GM21737 (cell line): ENCODE results near the gene PRTG.
"Not testable (repeated sequence)": the region's sequence is repeated elsewhere in the genome, so short reads cannot be mapped to it uniquely, and the experiment has no call there.

Experiments
- ATAC-seq: cut with Tn5 transposase; IDR thresholded peaks from one replicate; pipeline ENCODE4 v1.9.1; 2021; ENCODE audit warnings: mild to moderate bottlenecking, moderate library complexity; ENCODE audit not compliant: unreplicated experiment

The PRTG gene

DNA sequence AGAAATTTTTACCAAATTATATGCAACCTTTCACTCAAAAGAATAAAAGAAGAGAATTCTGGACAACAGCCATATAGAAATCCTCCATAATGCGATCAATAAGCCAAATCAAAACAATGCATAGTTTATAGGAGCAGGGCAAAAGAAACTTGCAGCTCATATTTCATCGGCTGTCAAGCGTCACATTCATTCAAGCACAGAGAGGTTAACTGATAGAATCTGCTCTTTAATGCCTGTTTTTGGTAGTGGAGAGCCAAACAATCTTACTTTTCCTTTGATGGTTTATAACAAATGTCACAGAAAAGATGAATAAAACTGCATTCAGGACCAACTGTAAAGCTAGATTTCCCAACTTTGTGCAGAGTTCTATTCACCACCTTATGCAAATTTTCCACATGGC, 35.4 kb downstream of the PRTG start:
- no peak for ATAC-seq

GRCh38 chr15:55703873-55704301, 39.1 kb downstream of the PRTG start:
- no peak for ATAC-seq

DNA sequence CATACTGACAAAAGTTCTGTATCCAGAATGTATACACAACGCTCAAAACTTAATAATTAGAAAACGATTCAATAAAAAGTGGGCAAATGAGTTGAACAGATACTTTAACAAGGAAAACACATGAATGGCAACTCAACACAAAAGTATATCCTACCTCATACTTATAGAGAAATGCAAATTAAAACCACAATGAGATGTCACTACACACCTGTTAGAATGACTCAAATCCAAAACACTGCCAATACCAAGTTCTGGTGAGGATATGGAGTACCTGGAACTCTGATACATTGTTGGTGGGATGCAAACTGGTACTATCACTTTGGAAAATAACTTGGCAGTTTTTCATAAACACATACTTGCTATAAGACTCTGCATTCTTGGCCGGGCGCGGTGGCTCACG, 42.1 kb downstream of the PRTG start:
- no peak for ATAC-seq

DNA sequence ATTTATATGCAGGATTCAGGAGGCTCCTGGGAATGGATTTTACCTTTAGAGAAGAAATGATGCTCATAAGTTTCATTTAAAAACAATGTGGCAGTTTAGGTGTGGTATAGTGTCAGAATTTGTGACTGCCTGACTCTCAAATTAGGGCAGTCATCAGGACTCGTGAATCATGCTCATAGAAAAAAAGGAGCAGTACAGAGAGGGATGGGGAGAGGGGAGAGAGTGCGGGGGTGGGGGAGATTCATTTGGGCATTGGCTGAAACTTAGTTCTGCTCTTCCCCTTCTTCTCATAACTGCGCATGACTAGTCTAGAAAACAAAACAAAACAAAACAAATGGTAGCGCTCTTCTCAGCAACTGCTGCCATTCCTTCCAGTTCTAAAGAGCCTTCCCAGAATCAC, 44.3 kb downstream of the PRTG start:
- ATAC-seq, result no peak

- ATAC-seq, result no peak
Measured at GRCh38 chr15:55696221-55696620, 46.7 kb downstream of the PRTG start.

DNA sequence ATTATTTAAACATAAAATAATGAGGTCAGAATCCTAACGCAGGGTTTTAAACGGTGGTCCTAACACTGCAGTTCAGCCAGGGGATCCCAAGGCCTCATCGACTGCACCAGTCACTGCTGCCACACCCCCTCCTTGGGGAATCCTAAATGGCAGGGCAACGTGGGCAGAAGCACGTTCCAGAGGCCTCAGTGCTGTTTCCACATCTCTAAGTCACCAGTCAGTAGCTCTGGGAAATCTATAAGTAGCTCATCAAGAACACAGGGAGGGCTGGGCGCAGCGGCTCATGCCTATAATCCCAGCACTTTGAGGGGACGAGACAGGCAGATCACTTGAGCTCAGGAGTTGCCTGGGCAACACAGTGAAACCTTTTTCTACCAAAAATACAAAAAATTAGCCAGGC, 47.5 kb downstream of the PRTG start:
- ATAC-seq, result no peak

DNA sequence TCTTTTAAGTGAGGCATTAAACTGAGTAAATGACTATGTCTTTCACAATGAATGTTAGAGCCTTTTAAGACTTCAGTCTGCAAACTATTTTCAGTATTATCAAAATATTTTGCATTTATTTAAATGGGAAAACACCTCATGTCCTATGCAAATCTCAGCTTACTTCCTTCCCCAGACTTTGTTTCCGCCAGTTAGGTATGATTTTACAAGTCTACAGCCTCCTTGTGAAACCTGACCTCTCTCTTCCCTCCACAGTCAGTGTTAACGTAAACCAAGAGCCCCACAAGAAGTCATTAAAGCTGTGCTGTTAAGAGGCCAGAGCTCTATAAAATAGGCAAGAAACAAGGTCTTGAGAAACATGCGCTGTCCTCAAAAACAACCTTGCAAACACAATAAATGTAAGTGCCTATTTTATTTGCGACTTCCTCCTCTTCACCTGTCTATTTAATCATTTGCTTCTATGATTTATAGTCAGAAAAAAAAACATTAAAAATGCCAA, 48.3 kb downstream of the PRTG start:
- ATAC-seq, result peak; percentile 98

GRCh38 chr15:55693116-55693515, 49.8 kb downstream of the PRTG start:
- ATAC-seq, result not testable (repeated sequence)

GRCh38 chr15:55687792-55688191, 55.2 kb downstream of the PRTG start:
- ATAC-seq, result no peak

DNA sequence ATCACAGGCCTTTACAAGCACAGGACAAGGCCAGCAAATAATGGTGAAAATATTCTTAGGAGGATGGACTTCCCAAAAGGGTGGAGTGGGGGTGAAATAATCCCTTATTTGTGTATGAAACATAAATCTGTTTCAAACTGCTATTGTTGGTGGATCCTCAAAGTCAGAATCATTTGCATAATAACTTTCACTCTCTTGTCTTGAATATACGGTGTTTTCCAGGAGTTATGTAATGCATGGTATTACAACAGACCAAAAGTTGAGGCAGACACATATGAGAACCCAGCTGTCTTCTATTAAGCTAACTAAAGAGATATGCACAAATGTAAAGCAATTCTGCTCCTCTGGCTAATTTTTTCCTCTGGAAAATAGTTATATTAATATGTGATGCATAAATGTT, 57.7 kb downstream of the PRTG start:
- peak; percentile 82 for ATAC-seq

DNA sequence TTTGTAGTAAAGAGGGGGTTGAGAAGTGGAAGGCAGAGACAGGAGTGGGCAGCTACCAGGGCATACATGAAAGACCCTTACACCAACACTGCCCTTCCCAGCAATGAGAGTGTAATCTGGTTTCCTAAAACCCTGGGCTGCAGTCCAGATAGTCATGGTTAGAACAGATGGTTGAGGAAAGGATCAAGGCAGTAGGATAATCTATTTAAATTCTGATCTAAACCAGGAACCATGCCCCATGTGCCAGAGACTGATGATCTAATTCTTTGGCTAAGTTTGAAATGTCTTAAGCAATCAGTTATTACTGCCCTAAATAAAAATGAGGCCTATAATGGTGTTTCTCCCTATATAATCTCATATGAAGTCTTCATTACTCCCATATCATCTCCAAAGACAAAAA, 59.6 kb downstream of the PRTG start:
- ATAC-seq, result no peak

- ATAC-seq, result peak; percentile 53
Measured at GRCh38 chr15:55681631-55682030, 61.3 kb downstream of the PRTG start.

DNA sequence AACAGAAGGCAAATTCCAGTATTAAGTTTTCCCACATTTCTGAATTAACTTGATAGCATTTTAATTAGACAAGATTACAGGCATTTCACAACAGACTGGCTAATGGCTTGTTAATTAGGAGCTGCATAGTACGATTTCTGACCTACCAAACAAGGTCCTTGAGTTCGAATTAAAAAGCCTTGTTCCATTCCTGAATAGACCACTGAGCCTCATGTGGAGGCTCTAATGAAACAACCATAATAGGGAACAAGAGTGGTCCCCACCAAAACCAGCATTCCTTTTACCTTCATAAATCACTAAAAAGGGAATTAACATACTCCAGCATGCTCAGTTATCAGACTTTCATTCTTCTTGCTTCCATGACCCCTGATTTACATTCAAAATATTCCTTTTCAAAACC, 66.4 kb downstream of the PRTG start:
- no peak for ATAC-seq

DNA sequence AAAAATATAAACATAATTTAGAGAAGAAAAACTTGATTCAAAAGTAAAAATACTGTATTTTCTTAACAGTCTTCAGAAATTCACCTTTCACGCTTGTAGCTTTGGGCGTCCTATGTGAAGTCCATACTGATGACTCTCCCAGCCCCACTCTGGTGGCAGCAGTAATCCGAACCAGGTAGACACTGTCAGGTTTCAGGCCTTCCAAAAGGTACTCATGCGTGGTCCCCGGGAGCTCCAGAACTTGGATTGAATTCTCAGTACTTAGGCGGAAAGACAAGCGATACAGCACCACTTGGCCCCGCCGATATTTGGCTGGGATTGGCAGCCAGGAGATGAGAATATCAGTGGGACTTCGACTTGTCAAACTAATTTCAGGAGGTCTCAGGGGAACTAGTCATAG, 69.7 kb downstream of the PRTG start:
- ATAC-seq, result no peak

DNA sequence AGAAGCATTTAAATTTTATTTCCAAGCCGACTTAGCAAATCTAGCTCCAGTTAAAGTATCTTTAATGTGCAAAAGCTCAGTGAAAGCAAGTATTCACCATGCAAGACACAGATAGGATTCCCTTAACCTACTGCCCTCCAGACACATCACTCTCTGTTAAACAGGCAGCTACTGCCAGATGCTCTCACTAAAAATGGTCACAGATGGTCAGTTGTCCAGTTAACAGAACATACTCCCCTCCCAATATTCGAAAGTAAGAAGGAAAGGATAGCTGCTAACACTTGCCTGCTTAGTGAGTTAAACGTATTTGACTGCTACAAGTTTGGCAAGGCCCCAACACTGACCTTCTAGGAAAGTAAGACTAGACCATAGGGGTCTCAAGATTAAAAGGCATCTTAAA, 73.7 kb downstream of the PRTG start:
- no peak for ATAC-seq

DNA sequence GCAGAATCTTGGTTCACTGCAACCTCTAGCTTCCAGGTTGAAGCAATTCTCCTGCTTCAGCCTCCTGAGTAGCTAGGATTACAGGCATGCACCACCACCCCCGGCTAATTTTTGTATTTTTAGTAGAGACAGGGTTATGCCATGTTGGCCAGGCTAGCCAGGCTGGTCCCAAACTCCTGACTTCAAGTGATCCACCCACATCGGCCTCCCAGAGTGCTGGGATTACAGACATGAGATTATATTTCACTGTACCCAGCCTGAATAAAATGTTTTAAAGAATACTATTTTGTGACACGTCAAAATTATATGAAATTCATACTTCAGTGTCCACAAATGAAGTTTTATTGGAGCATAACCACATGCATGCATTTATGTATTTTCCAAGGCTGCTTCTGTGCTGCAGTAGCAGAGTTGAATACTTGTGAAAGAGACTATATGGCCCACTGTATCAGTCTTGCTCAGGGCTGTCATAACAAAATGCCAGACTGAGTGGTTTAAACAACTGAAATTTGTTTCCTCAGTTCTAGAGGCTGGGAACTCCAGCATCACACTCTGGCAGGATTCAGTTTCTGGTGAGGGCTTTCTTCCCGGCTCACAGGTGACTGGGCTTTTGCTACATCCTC, 77.2 kb downstream of the PRTG start:
- ATAC-seq, result no peak

DNA sequence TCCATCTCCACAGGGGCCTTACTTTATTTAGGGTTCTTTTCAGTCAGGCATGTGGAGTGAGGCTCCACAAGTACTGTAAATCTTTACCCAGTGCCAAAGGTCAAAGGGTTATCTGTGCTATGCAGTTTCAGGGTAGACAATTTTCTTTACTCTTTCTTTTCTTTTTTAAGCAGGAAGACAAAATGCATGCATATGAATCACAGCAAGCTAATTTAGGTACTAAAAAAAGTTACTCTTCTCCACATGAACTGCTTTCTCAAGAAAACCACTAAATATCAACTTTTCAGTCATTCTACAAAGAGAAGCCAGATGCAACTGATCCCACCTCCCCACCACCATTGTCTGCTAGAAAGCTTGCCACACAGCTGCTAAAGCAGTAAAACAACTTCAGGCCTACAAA, 81.5 kb downstream of the PRTG start:
- ATAC-seq, result no peak

GRCh38 chr15:55660153-55660552, 82.8 kb downstream of the PRTG start:
- ATAC-seq, result no peak

GRCh38 chr15:55659481-55659880, 83.5 kb downstream of the PRTG start:
- no peak for ATAC-seq

DNA sequence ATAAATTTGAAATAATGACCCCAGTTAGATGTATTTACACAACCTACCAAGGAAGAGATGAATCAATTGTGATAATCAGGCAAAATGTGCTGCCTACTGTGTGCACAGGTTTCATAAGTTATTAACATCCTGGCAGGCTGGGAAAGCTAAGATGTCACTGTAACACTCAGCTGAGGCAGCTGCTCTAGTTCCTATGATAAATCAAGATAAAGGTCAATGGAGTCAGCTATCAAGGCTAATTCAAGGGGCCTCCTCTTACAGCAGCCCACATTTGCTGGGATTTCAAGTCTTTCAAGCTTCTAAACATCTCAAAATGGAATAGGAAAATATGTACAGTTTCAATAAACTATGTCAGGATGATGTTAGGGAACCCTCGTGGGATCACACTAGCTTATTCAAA, 84.1 kb downstream of the PRTG start:
- no peak for ATAC-seq

DNA sequence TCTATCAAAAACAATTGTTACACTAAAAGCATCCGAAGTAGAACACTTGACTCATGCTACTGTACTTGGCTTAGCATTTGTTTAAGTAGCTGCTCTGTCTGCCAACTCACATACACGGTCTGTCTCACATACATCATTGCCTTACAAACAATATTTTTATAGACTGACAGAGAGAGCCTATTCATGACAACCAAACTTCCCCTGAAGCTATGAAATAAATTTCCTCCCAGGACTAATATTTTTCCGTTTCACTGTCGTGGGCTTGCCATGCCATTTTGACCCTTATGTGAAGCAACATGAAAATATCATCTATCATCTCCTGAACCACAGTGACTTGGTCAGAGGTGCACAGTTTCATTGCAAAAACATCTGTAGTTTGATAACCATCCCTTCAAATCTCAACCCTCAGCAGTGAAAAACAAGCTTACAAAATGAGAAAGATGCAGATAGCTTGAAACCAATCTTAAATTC, 88.4 kb downstream of the PRTG start:
- ATAC-seq, result no peak

DNA sequence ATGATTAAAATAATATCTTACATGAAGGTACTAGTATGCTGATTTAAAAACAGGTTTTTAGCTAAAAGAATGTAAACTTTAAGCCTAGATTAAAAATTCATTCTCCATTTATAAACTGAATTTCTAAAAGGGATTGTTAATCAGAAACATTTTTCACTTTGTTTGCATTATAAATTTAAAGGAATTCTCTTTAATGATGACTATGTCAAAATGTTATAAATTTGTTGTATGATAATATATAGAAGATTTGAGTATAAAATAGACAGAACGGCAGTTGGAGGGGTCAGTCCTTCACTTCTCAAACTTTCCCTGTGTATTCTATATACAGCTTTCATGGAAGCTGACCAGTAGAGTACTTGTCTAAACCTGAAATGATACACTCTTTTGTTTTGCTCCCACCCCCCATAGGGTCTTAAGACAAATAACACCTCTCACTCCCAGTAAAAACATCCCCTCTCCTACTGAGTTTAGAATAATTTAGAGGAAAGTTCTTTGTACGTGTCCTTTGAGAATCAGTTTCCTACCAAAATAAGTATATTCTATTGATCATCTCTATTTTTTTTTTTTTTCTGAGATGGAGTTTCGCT, 90.0 kb downstream of the PRTG start:
- no peak for ATAC-seq

DNA sequence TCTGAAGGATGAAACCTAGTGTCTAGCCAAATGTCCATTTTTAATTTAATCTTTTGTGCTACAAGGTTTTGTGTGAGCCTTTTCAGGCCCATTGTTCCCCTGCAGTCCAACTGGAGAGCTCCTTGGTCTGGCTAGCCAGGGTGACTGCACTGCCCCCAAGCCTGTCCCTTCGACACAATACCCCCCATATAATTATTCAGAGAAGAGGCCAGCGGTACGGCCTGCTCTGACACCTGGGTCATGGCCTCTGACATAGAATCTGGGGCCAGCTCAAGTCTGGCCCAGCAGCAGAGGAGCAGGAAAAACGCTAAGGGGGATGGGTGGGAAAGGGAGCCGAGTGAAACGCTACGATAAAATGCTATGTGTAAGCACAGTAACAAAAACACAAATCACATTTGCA, 90.6 kb downstream of the PRTG start:
- ATAC-seq, result no peak
